LNCaP clone FGC (cell line): ENCODE results near the gene CPNE4.

ENCODE experiments used
- DNase-seq: peaks from one replicate; pipeline ENCODE4 v3.0.0-alpha.2; 2011; ENCODE audit warnings: low read depth
- H3K4me3 ChIP-seq: 2 replicates; pipeline ENCODE4 v1.5.1; 2011; ENCODE audit warnings: mild to moderate bottlenecking, low read depth, low read length, control low read depth
- CTCF ChIP-seq: IDR thresholded peaks from 2 replicates; pipeline ENCODE4 v1.5.1; 2012; ENCODE audit warnings: mild to moderate bottlenecking; ENCODE audit not compliant: control insufficient read depth, insufficient read depth; ENCODE audit errors: extremely low read depth

Gene CPNE4

GRCh38 chr3:131762981-131763564, 271.7 kb downstream of the CPNE4 start:
- H3K4me3 ChIP-seq: no peak overlapping the region
- TF ChIP-seq CTCF: no peak
- DNase-seq: no peak

- DNase-seq: no peak
- no peak for TF ChIP-seq CTCF
- H3K4me3 ChIP-seq: no peak overlapping the region
Measured at GRCh38 chr3:131756405-131756804, 278.4 kb downstream of the CPNE4 start.

- DNase-seq: no peak
- no peak overlapping the region for H3K4me3 ChIP-seq
- no peak for TF ChIP-seq CTCF
Measured at GRCh38 chr3:131755380-131755779, 279.4 kb downstream of the CPNE4 start.

- TF ChIP-seq CTCF: no peak
- no peak overlapping the region for H3K4me3 ChIP-seq
- DNase-seq: no peak
Measured at GRCh38 chr3:131750256-131750655, 284.6 kb downstream of the CPNE4 start.

- TF ChIP-seq CTCF: no peak
- no peak for DNase-seq
- H3K4me3 ChIP-seq: no peak overlapping the region
Measured at GRCh38 chr3:131749826-131750225, 285.0 kb downstream of the CPNE4 start.

- H3K4me3 ChIP-seq: no peak overlapping the region
- no peak for TF ChIP-seq CTCF
- DNase-seq: no peak
Measured at GRCh38 chr3:131747466-131747865, 287.3 kb downstream of the CPNE4 start.

GRCh38 chr3:131744765-131745164, 290.0 kb downstream of the CPNE4 start:
- no peak for DNase-seq
- no peak for TF ChIP-seq CTCF
- H3K4me3 ChIP-seq: no peak overlapping the region
